HepG2 (cell line): Measurements from ENCODE around the gene SAMD4A. TPM values are rescaled to one million over a fixed set of nuclear protein-coding genes. Genes with fewer than 3 reads are reported as not detected.

Experiments
- CHD4 ChIP-seq: fragments of 200-600 bp; sonication (generic); IDR thresholded peaks from 2 replicates; pipeline ENCODE4 v1.7.0; 2017; ENCODE audit warnings: mild to moderate bottlenecking, low read length, borderline replicate concordance
- ELF1 ChIP-seq: sonication (generic); formaldehyde crosslinking; IDR thresholded peaks from 2 replicates; pipeline ENCODE4 v1.4.0; 2020; ENCODE audit warnings: missing genetic modification reagents
- GABPB1 ChIP-seq: IDR thresholded peaks from 2 replicates; pipeline ENCODE4 v1.6.1; 2016; ENCODE audit warnings: mild to moderate bottlenecking, missing genetic modification reagents, moderate library complexity, missing compliant biosample characterization
- HMGXB4 ChIP-seq, 2 experiments: sonication (generic) in 1 of 2; formaldehyde crosslinking in 1 of 2; IDR thresholded peaks; 2 replicates each; pipeline versions ENCODE4 v1.4.0 to v1.6.1; 2018 to 2020; ENCODE audit warnings: missing genetic modification reagents in 2 of 2, borderline replicate concordance in 1 of 2, low read depth in 1 of 2, mild to moderate bottlenecking in 1 of 2, missing biosample characterization in 1 of 2
- HNF1A ChIP-seq, 2 experiments: sonication (generic) in 1 of 2; formaldehyde crosslinking in 1 of 2; IDR thresholded peaks; 2 replicates each; pipeline versions ENCODE4 v1.4.0 to v1.6.1; 2016 to 2020; ENCODE audit warnings: borderline replicate concordance in 1 of 2, low read depth in 1 of 2, mild to moderate bottlenecking in 1 of 2, missing genetic modification reagents in 1 of 2
- ISL2 ChIP-seq: sonication (generic); formaldehyde crosslinking; IDR thresholded peaks from 2 replicates; pipeline ENCODE4 v1.5.0; 2020; ENCODE audit warnings: missing genetic modification reagents
- JUN ChIP-seq: sonication (generic); formaldehyde crosslinking; IDR thresholded peaks from 2 replicates; pipeline ENCODE4 v1.4.0; 2020; ENCODE audit warnings: mild to moderate bottlenecking, missing genetic modification reagents
- KDM3A ChIP-seq: IDR thresholded peaks from 2 replicates; pipeline ENCODE4 v1.6.1; 2018; ENCODE audit warnings: low read depth, missing compliant biosample characterization
- KLF12 ChIP-seq: sonication (generic); formaldehyde crosslinking; IDR thresholded peaks from 2 replicates; pipeline ENCODE4 v1.4.0; 2020; ENCODE audit warnings: missing genetic modification reagents, borderline replicate concordance
- NPAS2 ChIP-seq: sonication (generic); formaldehyde crosslinking; IDR thresholded peaks from 2 replicates; pipeline ENCODE4 v1.8.0; 2022; ENCODE audit warnings: mild to moderate bottlenecking, missing genetic modification reagents, borderline replicate concordance
- PHB2 ChIP-seq: fragments of 450-650 bp; IDR thresholded peaks from 2 replicates; pipeline ENCODE4 v1.6.1; 2018; ENCODE audit not compliant: partially characterized antibody
- SMAD9 ChIP-seq: sonication (generic); formaldehyde crosslinking; IDR thresholded peaks from 2 replicates; pipeline ENCODE4 v1.5.1; 2020; ENCODE audit warnings: mild to moderate bottlenecking, missing genetic modification reagents
- TRAFD1 ChIP-seq: sonication (generic); formaldehyde crosslinking; IDR thresholded peaks from 2 replicates; pipeline ENCODE4 v1.5.1; 2020; ENCODE audit warnings: missing genetic modification reagents, mild to moderate bottlenecking, borderline replicate concordance
- ZKSCAN1 ChIP-seq: fragments of 150-350 bp; IDR thresholded peaks from 2 replicates; pipeline ENCODE4 v1.6.1; 2014; ENCODE audit warnings: low read length
- ZNF3 ChIP-seq: IDR thresholded peaks from 2 replicates; pipeline ENCODE4 v1.7.0; 2017; ENCODE audit warnings: inconsistent platforms
- ZNF430 ChIP-seq: sonication (generic); formaldehyde crosslinking; IDR thresholded peaks from 2 replicates; pipeline ENCODE4 v1.9.0; 2021; ENCODE audit warnings: mild to moderate bottlenecking, missing genetic modification reagents
- ZNF496 ChIP-seq: sonication (generic); formaldehyde crosslinking; IDR thresholded peaks from 2 replicates; pipeline ENCODE4 v1.8.1; 2023; ENCODE audit warnings: mild to moderate bottlenecking, moderate library complexity, missing genetic modification reagents; ENCODE audit not compliant: insufficient replicate concordance
- ZNF724P ChIP-seq: sonication (generic); formaldehyde crosslinking; IDR thresholded peaks from 2 replicates; pipeline ENCODE4 v1.8.0; 2022; ENCODE audit warnings: missing genetic modification reagents, borderline replicate concordance
- ZNF781 ChIP-seq: sonication (generic); formaldehyde crosslinking; IDR thresholded peaks from 2 replicates; pipeline ENCODE4 v1.5.1; 2020; ENCODE audit warnings: borderline replicate concordance, mild to moderate bottlenecking, missing genetic modification reagents; ENCODE audit errors: not compliant biosample characterization
- polyA plus RNA-seq, 8 experiments: library from polyadenylated mRNA; depleted of rRNA in 3 of 8; stranded (reverse) in 7 of 8; unstranded in 1 of 8; fragments of >200 nt; fragmentation: Illumina TruSeq in 4 of 8; extraction: Trizol in 4 of 8; gene quantifications; 2 replicates each; pipeline versions ENCODE4 v1.2.1 to v1.2.3, GENCODE V29; 2011 to 2016; ENCODE audit warnings: low read depth in 4 of 8, missing spikeins in 1 of 8, mixed read lengths in 1 of 8; ENCODE audit not compliant: insufficient read depth in 1 of 8
- total RNA-seq, 5 experiments: library from RNA; depleted of rRNA; stranded (reverse); fragments of >200 nt; fragmentation: Illumina TruSeq; extraction: Trizol; gene quantifications; 2 replicates each; pipeline ENCODE4 v1.2.3, GENCODE V29; 2016; ENCODE audit warnings: low read depth in 1 of 5

The SAMD4A gene
- total and polyA plus RNA-seq, 2 of the 13 experiments (the other 11 are each of a cell fraction or from before 2014, with no cell fraction given) = 11.8 to 13.0 TPM

GRCh38 chr14:54564868-54565784, 1.8 kb upstream of the SAMD4A start (continued):
- TF ChIP-seq HMGXB4 (CRISPR knock-in tag; IDR thresholded peaks at IDR 0.05; ENCODE audit: borderline replicate concordance in 1 of 2, low read depth in 1 of 2) (peak; percentile 81 to 94), JUN (CRISPR knock-in tag) (no peak), ZKSCAN1 (no peak), ZNF3 (CRISPR knock-in tag) (no peak), PHB2 (no peak), KDM3A (CRISPR knock-in tag) (peak; percentile 42), KLF12 (CRISPR knock-in tag) (peak; percentile 70; the same call in 1 of the 2 replicates), TRAFD1 (CRISPR knock-in tag) (no peak), ZNF724P (CRISPR knock-in tag) (no peak), ZNF781 (CRISPR knock-in tag) (peak; percentile 19), CHD4 (no peak), HNF1A (IDR thresholded peaks at IDR 0.05; ENCODE audit: low read depth) (no peak), HNF1A (CRISPR knock-in tag; IDR thresholded peaks at IDR 0.05; ENCODE audit: borderline replicate concordance) (no peak), ZNF496 (CRISPR knock-in tag) (no peak), GABPB1 (CRISPR knock-in tag) (peak; percentile 67), ELF1 (CRISPR knock-in tag) (no peak; the same call in 1 of the 2 replicates), ISL2 (CRISPR knock-in tag) (no peak; the same call in none of the 2 replicates), ZNF430 (CRISPR knock-in tag) (no peak), NPAS2 (CRISPR knock-in tag) (no peak), SMAD9 (CRISPR knock-in tag) (0 out of 2 replicates have a peak, but pooled peaks have one; percentile 29)
